SK-N-SH (cell line): ENCODE measurements around the gene ZNF22.

Experiments
- CHD2 ChIP-seq: fragments of 150-350 bp; IDR thresholded peaks from 2 replicates; pipeline ENCODE4 v1.6.1; 2018; ENCODE audit warnings: low read length; ENCODE audit not compliant: partially characterized antibody
- EP300 ChIP-seq, 2 experiments: IDR thresholded peaks; 2 replicates each; pipeline versions ENCODE4 v1.4.0 to v1.6.1; 2012; ENCODE audit warnings: borderline replicate concordance in 1 of 2, low read depth in 1 of 2, low read length in 1 of 2
- FOSL2 ChIP-seq: IDR thresholded peaks from 2 replicates; pipeline ENCODE4 v1.4.0; 2012; ENCODE audit warnings: low read depth, mild to moderate bottlenecking, moderate library complexity, borderline replicate concordance
- MAX ChIP-seq: IDR thresholded peaks from 2 replicates; pipeline ENCODE4 v1.4.0; 2012; ENCODE audit warnings: low read depth
- NFIC ChIP-seq: IDR thresholded peaks from 2 replicates; pipeline ENCODE4 v1.4.0; 2012; ENCODE audit warnings: borderline replicate concordance
- POLR2AphosphoS5 ChIP-seq: IDR thresholded peaks from 2 replicates; pipeline ENCODE4 v1.6.1; 2012; ENCODE audit warnings: low read depth, low read length
- RCOR1 ChIP-seq: fragments of 150-350 bp; IDR thresholded peaks from 2 replicates; pipeline ENCODE4 v1.6.1; 2017; ENCODE audit warnings: antibody characterized with exemption, low read length
- REST ChIP-seq: IDR thresholded peaks from 2 replicates; pipeline ENCODE4 v1.6.1; 2012; ENCODE audit warnings: mild to moderate bottlenecking, low read depth, low read length, moderate library complexity
- SMC3 ChIP-seq: IDR thresholded peaks from 2 replicates; pipeline ENCODE4 v1.6.1; 2012; ENCODE audit warnings: low read depth, low read length, improper control_type of control experiment
- TCF12 ChIP-seq: IDR thresholded peaks from 2 replicates; pipeline ENCODE4 v1.4.0; 2012
- USF2 ChIP-seq: fragments of 150-350 bp; IDR thresholded peaks from 2 replicates; pipeline ENCODE4 v1.6.1; 2017; ENCODE audit warnings: antibody characterized with exemption, low read length, low read depth, borderline replicate concordance
- TF ChIP-seq, protein P1 (sequence below): fragments of 200-600 bp; sonication (generic); IDR thresholded peaks from 2 replicates; pipeline ENCODE4 v1.6.1; 2017; ENCODE audit warnings: antibody characterized with exemption, mild to moderate bottlenecking, moderate library complexity

GRCh38 chr10:44965104-44965503 is 35.6 kb upstream of the ZNF22 start:
- TF ChIP-seq, protein P1, sequence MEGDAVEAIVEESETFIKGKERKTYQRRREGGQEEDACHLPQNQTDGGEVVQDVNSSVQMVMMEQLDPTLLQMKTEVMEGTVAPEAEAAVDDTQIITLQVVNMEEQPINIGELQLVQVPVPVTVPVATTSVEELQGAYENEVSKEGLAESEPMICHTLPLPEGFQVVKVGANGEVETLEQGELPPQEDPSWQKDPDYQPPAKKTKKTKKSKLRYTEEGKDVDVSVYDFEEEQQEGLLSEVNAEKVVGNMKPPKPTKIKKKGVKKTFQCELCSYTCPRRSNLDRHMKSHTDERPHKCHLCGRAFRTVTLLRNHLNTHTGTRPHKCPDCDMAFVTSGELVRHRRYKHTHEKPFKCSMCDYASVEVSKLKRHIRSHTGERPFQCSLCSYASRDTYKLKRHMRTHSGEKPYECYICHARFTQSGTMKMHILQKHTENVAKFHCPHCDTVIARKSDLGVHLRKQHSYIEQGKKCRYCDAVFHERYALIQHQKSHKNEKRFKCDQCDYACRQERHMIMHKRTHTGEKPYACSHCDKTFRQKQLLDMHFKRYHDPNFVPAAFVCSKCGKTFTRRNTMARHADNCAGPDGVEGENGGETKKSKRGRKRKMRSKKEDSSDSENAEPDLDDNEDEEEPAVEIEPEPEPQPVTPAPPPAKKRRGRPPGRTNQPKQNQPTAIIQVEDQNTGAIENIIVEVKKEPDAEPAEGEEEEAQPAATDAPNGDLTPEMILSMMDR: no peak
- TF ChIP-seq USF2 (no peak), NFIC (no peak), SMC3 (no peak), RCOR1 (no peak), EP300 (IDR thresholded peaks at IDR 0.05; ENCODE audit: borderline replicate concordance in 1 of 2, low read depth in 1 of 2, low read length in 1 of 2) (no peak), POLR2AphosphoS5 (no peak), REST (no peak), CHD2 (no peak), TCF12 (no peak), FOSL2 (no peak), MAX (no peak)
